ENCODE results near the gene ATG9B. TPM values are rescaled to one million over a fixed set of nuclear protein-coding genes. Genes with fewer than 3 reads are reported as not detected.
A peak's percentile ranks its signal among the peaks of the same experiment; 100 is the strongest.

ATG9B gene
- total and polyA plus RNA-seq, 2 donors = 0.32 TPM; not detected in 1

GRCh38 chr7:150976529-150977381 lies 47.5 kb downstream of the ATG9B start:
- WGBS = 27% methylated on average over 13 of the region's 13 CpGs
- H3K36me3 ChIP-seq (ENCODE audit: insufficient read depth) = no peaks in the 10 kb centered on the region
- no peaks in the 10 kb centered on the region for H3K4me1 ChIP-seq (ENCODE audit: insufficient read depth)
- peak overlapping the region; percentile 69 for H3K4me3 ChIP-seq (ENCODE audit: low read depth, low read length)
- DNase-seq (ENCODE audit: extremely low spot score) = no peak
- no peak overlapping the region for H3K27ac ChIP-seq (ENCODE audit: low read depth)

- Histone ChIP-seq H3K27ac (ENCODE audit: low read depth) (no peak overlapping the region), H3K4me1 (ENCODE audit: insufficient read depth) (no peaks in the 10 kb centered on the region), H3K4me3 (ENCODE audit: low read depth, low read length) (no peak overlapping the region), H3K36me3 (ENCODE audit: insufficient read depth) (no peaks in the 10 kb centered on the region)
- 52% methylated on average over 9 of the region's 9 CpGs for WGBS
- no peak for DNase-seq (ENCODE audit: extremely low spot score)
Measured at GRCh38 chr7:150975536-150976319, 48.6 kb downstream of the ATG9B start.

DNA sequence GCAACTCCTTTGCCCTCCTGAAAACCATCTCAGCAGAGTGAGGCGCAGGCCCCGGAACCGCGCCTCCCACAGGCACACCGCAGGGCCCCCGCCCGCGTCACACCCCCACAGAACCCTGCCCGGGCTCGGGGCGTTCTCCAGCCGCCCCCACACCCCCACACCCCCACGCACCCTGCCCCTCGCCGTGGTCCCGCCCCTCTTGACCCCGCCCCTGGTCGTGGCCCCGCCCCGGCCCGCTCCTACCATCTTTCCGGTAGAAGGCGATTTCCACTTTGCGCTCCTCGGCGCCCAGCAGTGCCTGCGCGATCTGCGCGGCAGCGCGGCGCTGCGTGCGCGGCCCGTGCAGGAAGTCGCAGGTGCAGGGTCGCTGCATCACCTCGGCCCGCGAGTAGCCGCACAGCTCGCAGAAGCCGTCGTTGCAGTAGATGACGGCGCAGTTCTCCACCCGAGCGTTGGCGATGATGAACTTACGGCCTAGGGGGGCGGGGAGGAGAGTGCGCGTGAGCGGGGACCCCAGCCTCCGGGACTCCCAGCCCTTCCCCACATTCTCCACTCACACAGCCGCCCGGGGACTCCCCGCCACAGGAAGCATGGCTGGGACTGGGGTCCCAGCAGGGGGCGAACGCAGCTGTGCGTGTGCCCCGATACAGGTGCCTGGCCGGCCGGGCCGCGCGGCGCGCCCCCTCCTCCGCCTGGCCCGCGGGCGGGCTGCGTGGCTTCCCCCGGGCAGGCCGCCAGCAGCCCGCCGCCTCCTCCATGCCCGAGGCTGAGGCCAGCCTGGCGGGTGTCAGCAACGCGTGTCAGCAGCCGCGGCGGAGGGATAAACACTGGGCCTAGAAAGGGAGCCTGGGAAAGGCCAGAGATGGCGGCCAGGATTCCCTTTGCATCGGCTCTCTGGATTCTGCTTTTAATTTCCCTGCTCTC lies 49.6 kb downstream of the ATG9B start:
- 5% methylated on average over 89 of the region's 89 CpGs for WGBS
- Histone ChIP-seq H3K4me1 (ENCODE audit: insufficient read depth) (no peaks in the 10 kb centered on the region), H3K36me3 (ENCODE audit: insufficient read depth) (no peaks in the 10 kb centered on the region), H3K27ac (ENCODE audit: low read depth) (peak overlapping the region; percentile 11), H3K4me3 (ENCODE audit: low read depth, low read length) (peak overlapping the region; percentile 38)
- DNase-seq (ENCODE audit: extremely low spot score) = no peak

- Histone ChIP-seq H3K27ac (ENCODE audit: low read depth) (peak overlapping the region; percentile 11), H3K4me3 (ENCODE audit: low read depth, low read length) (no peak overlapping the region), H3K36me3 (ENCODE audit: insufficient read depth) (no peaks in the 10 kb centered on the region), H3K4me1 (ENCODE audit: insufficient read depth) (no peaks in the 10 kb centered on the region)
- 59% methylated on average over 27 of the region's 27 CpGs for WGBS
- no peak for DNase-seq (ENCODE audit: extremely low spot score)
Measured at GRCh38 chr7:150973571-150974451, 50.5 kb downstream of the ATG9B start.

DNA sequence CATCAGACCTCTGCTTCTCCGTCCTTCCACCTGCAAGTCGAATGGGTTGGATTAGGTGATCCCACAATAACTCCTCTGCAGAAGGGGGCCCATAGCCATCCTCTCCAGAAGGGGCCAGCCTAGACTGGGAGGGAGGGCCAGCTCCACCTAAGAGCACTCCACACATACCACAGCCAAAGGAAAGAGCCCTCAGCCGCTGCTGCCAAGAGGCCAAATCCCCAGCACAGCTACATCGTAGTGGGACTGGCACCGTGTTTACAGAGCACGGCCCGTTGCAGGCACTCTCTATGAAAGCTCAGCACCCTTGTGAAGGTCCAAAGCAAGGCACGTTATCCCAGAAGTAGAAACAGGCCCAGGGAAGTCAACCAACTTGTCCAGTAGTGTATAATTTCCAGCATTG lies 51.6 kb downstream of the ATG9B start:
- no peak overlapping the region for H3K27ac ChIP-seq (ENCODE audit: low read depth)
- H3K4me1 ChIP-seq (ENCODE audit: insufficient read depth) = no peaks in the 10 kb centered on the region
- no peak for DNase-seq (ENCODE audit: extremely low spot score)
- WGBS = 50% methylated on average over 8 of the region's 8 CpGs
- no peak overlapping the region for H3K4me3 ChIP-seq (ENCODE audit: low read depth, low read length)
- H3K36me3 ChIP-seq (ENCODE audit: insufficient read depth) = no peaks in the 10 kb centered on the region

- H3K4me1 ChIP-seq (ENCODE audit: insufficient read depth) = no peaks in the 10 kb centered on the region
- no peaks in the 10 kb centered on the region for H3K36me3 ChIP-seq (ENCODE audit: insufficient read depth)
- no peak overlapping the region for H3K27ac ChIP-seq (ENCODE audit: low read depth)
- peak; percentile 55 for DNase-seq (ENCODE audit: extremely low spot score)
- H3K4me3 ChIP-seq (ENCODE audit: low read depth, low read length) = no peak overlapping the region
- WGBS = 32% methylated on average over 12 of the region's 12 CpGs
Measured at GRCh38 chr7:150972023-150972468, 52.2 kb downstream of the ATG9B start.

GRCh38 chr7:150971242-150972022 lies 52.9 kb downstream of the ATG9B start:
- WGBS = 32% methylated on average over 16 of the region's 16 CpGs
- Histone ChIP-seq H3K36me3 (ENCODE audit: insufficient read depth) (no peaks in the 10 kb centered on the region), H3K4me3 (ENCODE audit: low read depth, low read length) (no peak overlapping the region), H3K27ac (ENCODE audit: low read depth) (no peak overlapping the region), H3K4me1 (ENCODE audit: insufficient read depth) (no peaks in the 10 kb centered on the region)
- DNase-seq (ENCODE audit: extremely low spot score) = no peak

- no peak for DNase-seq (ENCODE audit: extremely low spot score)
- Histone ChIP-seq H3K36me3 (ENCODE audit: insufficient read depth) (no peaks in the 10 kb centered on the region), H3K27ac (ENCODE audit: low read depth) (no peak overlapping the region), H3K4me3 (ENCODE audit: low read depth, low read length) (no peak overlapping the region), H3K4me1 (ENCODE audit: insufficient read depth) (no peaks in the 10 kb centered on the region)
- 51% methylated on average over 11 of the region's 11 CpGs for WGBS
Measured at GRCh38 chr7:150970424-150970823, 53.9 kb downstream of the ATG9B start.

DNA sequence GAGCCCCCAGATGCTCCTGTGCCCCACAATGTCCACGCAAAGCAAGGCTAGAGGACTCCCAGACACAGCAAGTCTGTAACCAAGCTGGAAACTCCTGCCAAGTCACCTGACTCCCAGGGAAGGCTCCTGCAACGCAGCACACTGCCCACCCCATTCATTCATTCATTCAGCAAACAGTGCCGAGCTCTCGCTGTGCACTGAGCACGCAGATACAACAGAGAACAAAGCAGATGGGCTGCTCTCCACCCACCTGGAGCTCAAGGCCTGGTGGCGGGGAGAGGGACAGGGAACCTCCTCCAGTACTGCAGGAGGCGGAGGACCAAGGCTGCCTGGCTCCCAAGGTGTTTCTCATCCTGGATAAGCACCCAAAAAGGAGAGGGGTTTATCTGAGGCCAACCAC lies 54.8 kb downstream of the ATG9B start:
- Histone ChIP-seq H3K27ac (ENCODE audit: low read depth) (no peak overlapping the region), H3K36me3 (ENCODE audit: insufficient read depth) (no peaks in the 10 kb centered on the region), H3K4me1 (ENCODE audit: insufficient read depth) (no peaks in the 10 kb centered on the region), H3K4me3 (ENCODE audit: low read depth, low read length) (no peak overlapping the region)
- DNase-seq (ENCODE audit: extremely low spot score) = no peak
- 63% methylated on average over 7 of the region's 7 CpGs for WGBS

DNA sequence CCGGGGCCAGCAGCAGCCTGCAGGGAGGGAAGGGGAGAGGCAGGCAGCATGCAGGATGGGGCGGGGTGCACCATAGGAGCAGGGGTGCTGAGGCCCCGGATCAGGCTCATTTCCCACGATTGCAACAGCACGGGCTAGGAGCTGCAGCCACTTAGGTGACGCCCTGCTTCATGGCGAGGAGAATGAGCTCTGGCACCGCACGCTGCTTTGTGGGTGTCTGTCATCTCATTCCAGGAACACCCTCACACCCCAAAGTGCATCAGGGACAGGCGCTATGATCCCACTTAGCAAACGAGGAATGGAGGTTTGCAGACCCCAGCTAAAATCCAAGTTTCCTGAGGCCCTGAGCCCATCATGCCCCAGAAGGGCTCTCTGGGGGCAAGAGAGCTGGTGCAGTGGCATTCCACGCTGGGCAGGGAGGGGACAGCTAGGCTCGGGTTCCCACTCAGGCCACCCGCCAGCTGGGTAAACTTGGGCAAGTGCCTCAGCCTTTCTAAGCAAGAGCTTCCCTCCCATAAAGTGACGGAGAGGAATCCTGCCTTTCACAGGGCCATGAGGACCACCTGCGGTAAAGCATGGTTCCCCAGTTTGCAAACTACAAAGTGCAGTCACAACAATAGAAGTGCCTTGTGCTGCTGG lies 55.4 kb downstream of the ATG9B start:
- Histone ChIP-seq H3K4me3 (ENCODE audit: low read depth, low read length) (no peak overlapping the region), H3K4me1 (ENCODE audit: insufficient read depth) (no peaks in the 10 kb centered on the region), H3K27ac (ENCODE audit: low read depth) (no peak overlapping the region), H3K36me3 (ENCODE audit: insufficient read depth) (no peaks in the 10 kb centered on the region)
- WGBS = 59% methylated on average over 16 of the region's 16 CpGs
- DNase-seq (ENCODE audit: extremely low spot score) = no peak

DNA sequence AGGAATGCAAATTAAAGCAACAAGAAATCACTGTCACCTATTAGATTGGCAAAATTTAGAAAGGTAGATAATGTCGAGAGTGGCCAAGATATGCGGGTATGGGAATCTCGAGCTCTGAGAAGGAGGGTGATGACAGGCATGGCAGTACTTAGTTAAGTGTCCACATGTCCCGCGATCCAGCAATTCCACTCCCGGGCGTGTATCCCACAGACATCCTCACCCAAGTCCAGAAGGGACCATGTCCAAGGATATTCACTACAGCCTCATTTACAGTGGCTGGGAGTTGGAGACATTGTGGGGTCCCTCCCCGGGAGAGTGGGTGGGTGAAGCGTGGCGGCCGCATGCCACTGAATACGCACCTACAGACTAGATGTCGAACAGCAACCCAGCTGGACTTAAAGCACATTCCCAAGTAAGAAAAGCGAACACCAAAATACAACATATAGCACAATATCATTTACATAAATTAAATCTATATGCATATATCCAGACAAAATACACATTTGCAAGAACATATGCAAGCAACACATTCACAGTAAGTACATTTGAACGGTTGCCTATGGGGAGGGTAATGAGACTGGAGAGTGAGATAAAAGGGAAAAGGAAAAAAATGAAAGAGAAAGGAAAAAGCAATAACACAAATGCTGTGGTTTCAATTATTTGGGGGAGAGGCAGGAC lies 56.1 kb downstream of the ATG9B start:
- no peaks in the 10 kb centered on the region for H3K4me1 ChIP-seq (ENCODE audit: insufficient read depth)
- no peak for DNase-seq (ENCODE audit: extremely low spot score)
- H3K36me3 ChIP-seq (ENCODE audit: insufficient read depth) = no peaks in the 10 kb centered on the region
- H3K27ac ChIP-seq (ENCODE audit: low read depth) = no peak overlapping the region
- H3K4me3 ChIP-seq (ENCODE audit: low read depth, low read length) = no peak overlapping the region
- 75% methylated on average over 15 of the region's 15 CpGs for WGBS

Measured in urinary bladder (tissue), 4 donors.